Heart left ventricle (tissue), 13 donors: Measurements from ENCODE around the gene FAM131A.

Source experiments
- CTCF ChIP-seq, 12 donors: fragments of 200-600 bp; sonication (generic) in 4 of 12; IDR thresholded peaks; one replicate each; pipeline versions ENCODE4 v1.5.0 to v1.8.0; 2018 to 2022; ENCODE audit warnings: antibody characterized with exemption in 12 of 12, mild to moderate bottlenecking in 5 of 12
- POLR2A ChIP-seq, 2 donors: fragments of 450-650 bp; IDR thresholded peaks; one replicate each; pipeline ENCODE4 v1.6.1; 2017; ENCODE audit warnings: antibody characterized with exemption in 2 of 2, mild to moderate bottlenecking in 2 of 2, moderate library complexity in 2 of 2
- donor health status: ischemic (EF 13 %, LVEDD 7.1; RV severe dilation, severe dysfunction).
- donor health status: DM: no; HTN: yes; CAD: no.
- donor health status: DM: no; HTN: no; CAD: no.
- donor health status: ischemic (EF 25% LVEDD 6.9; RV normal size, moderate dysfunction).
- donor health status: ischemic (EF 25% LVEDD 5.7; RV mildly dilated, moderate dysfunction).
- donor health status: ischemic (EF 35%, LVEDD 5.7; RV mildly dilated, moderate dysfunction).
- donor health status: nonischemic (EF 11% LVEDD 7.7; RV severe dilation, severe dysfunction).
- donor health status: DM: yes; HTN: yes; CAD: no.
- donor health status: PGD.
- donor health status: ischemic (EF 29% LVEDD 5.4; RV normal size, mild dysfunction).
- donor health status: nonischemic (EF 23%, LVEDD 6.1; RV moderate dilation, normal function).

- no peak for TF ChIP-seq CTCF (IDR thresholded peaks at IDR 0.05)
- no peak for TF ChIP-seq POLR2A (IDR thresholded peaks at IDR 0.05)
Observed at GRCh38 chr3:184379358-184380184, 42.2 kb downstream of the FAM131A start, which contains the start of gene CHRD.
